HFF-Myc (cell line): Measurements from ENCODE around the gene GART.

ENCODE experiments used
- DNase-seq: peaks from one replicate; pipeline ENCODE4 v3.0.0-alpha.2; 2011; ENCODE audit warnings: low read depth; ENCODE audit errors: extremely low read depth
- H3K4me3 ChIP-seq: replicated peaks from 2 replicates; pipeline ENCODE4 v1.5.1; 2011; ENCODE audit warnings: low read depth, mild to moderate bottlenecking, control low read depth, low read length
- TF ChIP-seq, protein P1 (sequence below): IDR thresholded peaks from 2 replicates; pipeline ENCODE4 v1.5.1; 2012; ENCODE audit warnings: mild to moderate bottlenecking, low read depth, low read length, control low read depth; ENCODE audit errors: missing control alignments

GART gene

DNA sequence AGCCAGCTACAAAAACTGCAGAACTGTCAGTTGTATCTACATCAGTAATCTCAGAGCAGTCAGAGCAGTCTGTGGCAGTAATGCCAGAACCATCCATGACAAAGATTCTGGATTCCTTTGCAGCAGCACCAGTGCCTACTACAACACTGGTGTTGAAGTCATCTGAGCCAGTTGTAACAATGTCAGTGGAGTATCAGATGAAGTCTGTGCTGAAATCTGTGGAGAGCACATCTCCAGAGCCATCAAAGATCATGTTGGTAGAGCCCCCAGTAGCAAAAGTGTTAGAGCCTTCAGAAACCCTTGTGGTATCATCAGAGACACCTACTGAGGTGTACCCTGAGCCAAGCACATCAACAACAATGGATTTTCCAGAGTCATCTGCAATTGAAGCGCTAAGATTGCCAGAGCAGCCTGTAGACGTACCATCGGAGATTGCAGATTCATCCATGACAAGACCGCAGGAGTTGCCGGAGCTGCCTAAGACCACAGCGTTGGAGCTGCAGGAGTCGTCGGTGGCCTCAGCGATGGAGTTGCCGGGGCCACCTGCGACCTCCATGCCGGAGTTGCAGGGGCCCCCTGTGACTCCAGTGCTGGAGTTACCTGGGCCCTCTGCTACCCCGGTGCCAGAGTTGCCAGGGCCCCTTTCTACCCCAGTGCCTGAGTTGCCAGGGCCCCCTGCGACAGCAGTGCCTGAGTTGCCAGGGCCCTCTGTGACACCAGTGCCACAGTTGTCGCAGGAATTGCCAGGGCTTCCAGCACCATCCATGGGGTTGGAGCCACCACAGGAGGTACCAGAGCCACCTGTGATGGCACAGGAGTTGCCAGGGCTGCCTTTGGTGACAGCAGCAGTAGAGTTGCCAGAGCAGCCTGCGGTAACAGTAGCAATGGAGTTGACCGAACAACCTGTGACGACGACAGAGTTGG lies 8.2 kb upstream of the GART start:
- DNase-seq = no peak
- TF ChIP-seq, protein P1, sequence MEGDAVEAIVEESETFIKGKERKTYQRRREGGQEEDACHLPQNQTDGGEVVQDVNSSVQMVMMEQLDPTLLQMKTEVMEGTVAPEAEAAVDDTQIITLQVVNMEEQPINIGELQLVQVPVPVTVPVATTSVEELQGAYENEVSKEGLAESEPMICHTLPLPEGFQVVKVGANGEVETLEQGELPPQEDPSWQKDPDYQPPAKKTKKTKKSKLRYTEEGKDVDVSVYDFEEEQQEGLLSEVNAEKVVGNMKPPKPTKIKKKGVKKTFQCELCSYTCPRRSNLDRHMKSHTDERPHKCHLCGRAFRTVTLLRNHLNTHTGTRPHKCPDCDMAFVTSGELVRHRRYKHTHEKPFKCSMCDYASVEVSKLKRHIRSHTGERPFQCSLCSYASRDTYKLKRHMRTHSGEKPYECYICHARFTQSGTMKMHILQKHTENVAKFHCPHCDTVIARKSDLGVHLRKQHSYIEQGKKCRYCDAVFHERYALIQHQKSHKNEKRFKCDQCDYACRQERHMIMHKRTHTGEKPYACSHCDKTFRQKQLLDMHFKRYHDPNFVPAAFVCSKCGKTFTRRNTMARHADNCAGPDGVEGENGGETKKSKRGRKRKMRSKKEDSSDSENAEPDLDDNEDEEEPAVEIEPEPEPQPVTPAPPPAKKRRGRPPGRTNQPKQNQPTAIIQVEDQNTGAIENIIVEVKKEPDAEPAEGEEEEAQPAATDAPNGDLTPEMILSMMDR = no peak

DNA sequence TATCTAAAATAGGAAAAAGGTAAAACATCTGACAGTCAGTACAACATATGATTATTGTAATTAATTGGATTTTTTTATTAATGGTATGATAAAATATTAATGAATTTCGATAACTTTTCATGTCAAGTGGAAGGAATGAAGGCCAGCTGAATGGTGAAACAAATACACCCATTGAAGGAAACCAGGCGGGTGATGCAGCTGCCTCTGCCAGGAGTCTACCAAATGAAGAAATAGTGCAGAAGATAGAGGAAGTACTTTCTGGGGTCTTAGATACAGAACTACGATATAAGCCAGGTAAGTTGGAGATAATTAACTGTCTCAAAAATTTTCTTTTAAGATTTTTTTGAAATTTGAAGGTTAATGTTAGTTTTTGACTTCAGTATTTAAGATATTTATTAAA lies 4.2 kb upstream of the GART start:
- TF ChIP-seq, protein P1 = no peak
- H3K4me3 ChIP-seq = no peak overlapping the region; the same call in 1 of the 2 replicates
- DNase-seq = no peak

More for the DNA sequence above, 8.2 kb upstream of the GART start:
- H3K4me3 ChIP-seq = no peak overlapping the region

DNA sequence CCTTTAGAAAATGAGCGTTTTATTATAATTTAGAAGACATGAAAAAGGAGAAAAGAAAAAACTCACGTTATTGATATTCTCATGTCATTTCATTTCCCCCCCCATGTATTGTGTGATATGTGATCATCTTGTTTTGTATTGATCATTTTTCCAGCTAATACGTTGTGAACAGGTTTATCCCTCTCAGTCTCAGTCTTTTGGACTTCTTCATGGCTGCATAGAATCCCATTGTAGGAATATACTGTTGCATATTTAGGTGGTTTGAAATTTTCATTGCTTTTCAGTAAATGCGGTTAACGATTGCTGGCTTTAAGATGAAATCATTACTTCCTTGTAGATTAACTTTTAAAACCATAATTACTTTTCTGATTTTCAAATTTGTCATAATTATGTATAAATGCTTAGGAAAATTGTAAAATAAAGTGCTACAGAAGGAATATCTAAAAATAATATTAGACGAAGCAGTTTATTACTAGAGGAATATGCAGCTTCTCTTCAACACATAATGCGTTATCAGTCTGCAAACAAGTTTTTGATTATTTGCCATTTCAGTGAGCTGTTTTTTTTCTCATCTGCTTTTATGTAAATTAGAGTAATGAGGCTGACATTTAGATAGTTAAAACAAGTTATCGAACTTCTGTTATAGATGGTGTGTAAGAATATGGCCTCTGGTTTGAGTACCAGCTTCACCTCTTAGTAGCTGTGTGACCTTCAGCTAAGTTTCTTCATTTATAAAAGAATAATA lies 2.7 kb upstream of the GART start:
- peak overlapping the region; percentile 56 for H3K4me3 ChIP-seq
- no peak for DNase-seq
- TF ChIP-seq, protein P1 = no peak

DNA sequence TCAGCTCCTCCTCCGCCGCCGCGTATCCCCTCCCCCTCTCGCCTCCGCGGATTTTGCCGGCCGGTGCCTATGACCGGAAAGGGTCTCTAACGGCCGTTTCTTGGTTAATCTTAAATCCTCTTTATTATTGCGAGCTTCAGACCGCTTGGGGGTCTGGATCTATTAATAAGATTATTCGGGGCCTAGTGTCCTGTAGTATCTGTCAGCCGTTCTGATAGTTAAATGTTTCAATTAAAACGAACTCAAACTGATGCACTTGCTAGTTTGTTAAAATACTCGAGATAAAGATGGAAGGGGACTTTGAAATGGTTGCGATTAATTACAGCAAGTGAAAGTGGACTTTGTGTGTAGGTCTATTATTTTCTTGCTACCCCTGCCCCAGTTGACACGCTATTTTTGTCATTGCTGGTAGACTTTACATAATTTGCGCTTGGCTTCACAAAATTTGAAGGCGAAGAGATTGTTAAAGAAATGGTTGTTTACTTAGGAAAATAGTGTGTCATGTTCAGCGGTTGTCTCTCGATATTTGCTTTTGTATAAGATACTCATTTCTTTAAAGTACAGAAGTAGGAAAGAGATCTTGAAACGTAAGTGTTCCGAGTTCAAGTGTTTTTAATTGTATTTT lies 1.7 kb upstream of the GART start:
- TF ChIP-seq, protein P1 = no peak
- peak overlapping the region; percentile 56 for H3K4me3 ChIP-seq
- no peak for DNase-seq

DNA sequence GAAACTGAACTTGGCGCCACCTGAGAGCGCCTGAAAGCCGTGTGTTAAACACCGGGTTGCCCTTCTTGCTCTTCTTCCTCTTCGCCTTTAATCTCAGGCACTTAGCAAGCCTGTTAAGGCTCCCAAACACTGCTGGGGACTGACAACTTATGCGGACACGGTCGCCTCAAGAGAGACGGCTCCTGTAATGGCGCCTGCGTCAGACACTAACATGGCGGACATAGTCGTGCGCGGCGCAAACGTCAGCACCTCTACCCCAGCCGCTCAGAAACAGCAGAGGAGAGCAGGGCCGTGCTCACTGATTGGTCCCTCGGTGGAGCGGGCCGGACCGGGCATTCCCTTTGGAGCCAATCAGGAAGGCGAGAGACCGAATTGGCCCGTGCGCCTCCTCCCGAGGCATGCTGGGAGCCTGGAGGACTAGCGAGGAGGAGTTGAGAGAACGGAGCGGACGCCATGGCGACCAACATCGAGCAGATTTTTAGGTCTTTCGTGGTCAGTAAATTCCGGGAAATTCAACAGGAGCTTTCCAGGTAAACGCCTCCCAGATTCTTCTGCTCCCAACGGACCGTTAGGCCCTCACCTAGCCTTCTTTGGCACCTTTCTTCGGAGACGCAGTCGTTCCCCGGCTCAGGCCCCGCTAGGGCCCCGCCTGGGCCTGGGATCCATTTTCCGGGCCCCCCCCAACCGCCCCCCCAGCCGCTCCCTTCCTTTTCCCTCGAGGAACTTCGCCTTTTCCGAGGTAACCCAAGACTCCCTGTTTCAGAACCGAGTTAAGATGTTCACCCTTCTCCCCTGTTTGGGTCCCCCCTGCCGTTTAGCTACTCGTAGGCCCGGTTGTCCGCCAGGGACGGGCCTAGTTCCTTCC lies 955 bp upstream of the GART start, which contains the start of gene SON:
TSS of gene SON (plus strand) at position 399 of the 865 bp plus-strand sequence. CDS start at position 454, 55 bp downstream.
- TF ChIP-seq, protein P1 = no peak
- peak; percentile 94 for DNase-seq
- H3K4me3 ChIP-seq = peak within 1 kb of the TSS; percentile 56
